ENCODE results near the gene MAST3.

MAST3 gene

DNA sequence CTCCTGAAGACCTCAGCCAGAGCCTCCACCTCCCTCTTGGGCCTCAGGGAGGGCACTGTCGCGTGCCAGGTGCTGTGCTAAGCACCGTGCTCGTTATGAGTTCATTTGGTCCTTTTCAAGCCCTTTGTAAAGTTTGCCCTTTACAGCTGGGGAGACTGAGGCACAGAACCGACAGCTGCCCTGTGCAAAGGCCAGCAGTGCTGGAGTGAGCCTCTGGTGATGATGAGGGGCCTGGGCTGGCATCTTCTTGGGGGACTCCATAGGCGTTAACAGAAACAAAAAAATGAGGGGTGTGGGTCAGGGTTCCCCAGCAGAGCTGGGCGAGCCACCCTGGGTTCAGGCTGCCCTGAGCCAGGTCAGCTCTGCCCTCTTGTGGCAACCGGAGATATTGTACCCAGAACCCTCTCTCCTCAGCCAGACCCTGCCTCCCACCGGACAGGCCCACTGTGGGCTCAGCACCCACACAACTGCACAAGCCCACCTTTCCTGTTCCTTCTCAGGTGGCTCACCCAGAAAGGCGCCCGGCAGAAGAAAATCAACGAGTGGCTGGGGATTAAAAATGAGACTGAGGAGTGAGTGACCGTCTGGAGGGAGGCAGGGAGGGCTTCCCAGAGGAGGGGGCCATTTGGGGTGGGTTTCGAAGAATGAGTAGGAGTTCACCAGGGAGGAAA, 70.5 kb downstream of the MAST3 start (continued):
- TF ChIP-seq ZNF639 (tag by site-specific recombination; IDR thresholded peaks at IDR 0.05) (no peak), ZBTB6 (tag by site-specific recombination; IDR thresholded peaks at IDR 0.05) (no peak), ZNF23 (tag by site-specific recombination; IDR thresholded peaks at IDR 0.05; ENCODE audit: borderline replicate concordance) (no peak), ZNF473 (tag by site-specific recombination; IDR thresholded peaks at IDR 0.05) (no peak), KLF16 (tag by site-specific recombination; IDR thresholded peaks at IDR 0.05) (no peak), GLIS2 (tag by site-specific recombination; IDR thresholded peaks at IDR 0.05) (0 out of 2 replicates have a peak, but pooled peaks have one; percentile 39)

- H3K4me1 ChIP-seq (ENCODE audit: control insufficient read depth, insufficient read depth, low read length) = no peaks in the 10 kb centered on the region
Observed at GRCh38 chr19:18168673-18169381, 71.2 kb downstream of the MAST3 start.

DNA sequence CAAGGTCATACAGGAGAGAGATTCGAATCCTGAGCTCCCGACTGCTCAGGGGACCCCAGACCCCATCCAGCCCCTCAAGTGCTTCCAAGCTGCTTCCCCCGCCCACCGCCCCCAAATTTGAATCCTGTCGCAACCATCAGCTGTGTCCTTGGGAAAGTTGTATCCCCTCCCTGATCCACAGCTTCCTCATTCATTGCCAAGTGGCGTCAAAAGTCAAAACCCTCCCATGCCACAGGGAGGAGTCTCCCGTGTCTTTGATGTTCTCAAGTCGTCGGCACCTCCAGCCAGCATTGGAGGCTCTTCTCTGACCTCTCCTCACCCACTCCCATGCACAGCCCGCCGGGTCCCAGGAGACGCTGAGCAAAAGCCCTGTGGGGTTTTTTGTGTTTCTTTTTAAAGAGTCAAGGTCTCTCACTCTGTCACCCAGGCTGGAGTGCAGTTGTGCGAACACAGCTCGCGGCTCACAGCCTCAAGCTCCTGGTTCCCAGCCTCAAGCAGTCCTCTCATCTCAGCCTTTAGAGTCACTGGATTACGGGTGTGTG, 73.2 kb downstream of the MAST3 start:
- Histone ChIP-seq H3K4me3 (ENCODE audit: low read depth, low read length) (no peak overlapping the region), H3K36me3 (ENCODE audit: control insufficient read depth in 2 of 2, insufficient read depth in 1 of 2, low read length in 2 of 2) (peaks cover 0 to 45% of the 10 kb centered on the region in 2 experiments; a peak in 2 of 3 replicates), H3K9me3 (ENCODE audit: control insufficient read depth, insufficient read depth, low read depth, low read length) (no peaks in the 10 kb centered on the region), H3K4me1 (ENCODE audit: control insufficient read depth, insufficient read depth, low read length) (no peaks in the 10 kb centered on the region), H3K27ac (ENCODE audit: extremely low read depth, low read depth, low read length) (no peak overlapping the region)
- ChIA-PET POLR2A (interaction anchor here (0.6 kb wide), 1 partner anchor 18 kb away, joined by 3 read pairs; no protein-coding TSS in a partner anchor), CTCF (interaction anchor here (0.8 to 1.6 kb wide), 6 partner anchors 10 to 107 kb away, joined by 3 to 8 read pairs (median 4); no protein-coding TSS in a partner anchor)
- TF ChIP-seq, protein P1, sequence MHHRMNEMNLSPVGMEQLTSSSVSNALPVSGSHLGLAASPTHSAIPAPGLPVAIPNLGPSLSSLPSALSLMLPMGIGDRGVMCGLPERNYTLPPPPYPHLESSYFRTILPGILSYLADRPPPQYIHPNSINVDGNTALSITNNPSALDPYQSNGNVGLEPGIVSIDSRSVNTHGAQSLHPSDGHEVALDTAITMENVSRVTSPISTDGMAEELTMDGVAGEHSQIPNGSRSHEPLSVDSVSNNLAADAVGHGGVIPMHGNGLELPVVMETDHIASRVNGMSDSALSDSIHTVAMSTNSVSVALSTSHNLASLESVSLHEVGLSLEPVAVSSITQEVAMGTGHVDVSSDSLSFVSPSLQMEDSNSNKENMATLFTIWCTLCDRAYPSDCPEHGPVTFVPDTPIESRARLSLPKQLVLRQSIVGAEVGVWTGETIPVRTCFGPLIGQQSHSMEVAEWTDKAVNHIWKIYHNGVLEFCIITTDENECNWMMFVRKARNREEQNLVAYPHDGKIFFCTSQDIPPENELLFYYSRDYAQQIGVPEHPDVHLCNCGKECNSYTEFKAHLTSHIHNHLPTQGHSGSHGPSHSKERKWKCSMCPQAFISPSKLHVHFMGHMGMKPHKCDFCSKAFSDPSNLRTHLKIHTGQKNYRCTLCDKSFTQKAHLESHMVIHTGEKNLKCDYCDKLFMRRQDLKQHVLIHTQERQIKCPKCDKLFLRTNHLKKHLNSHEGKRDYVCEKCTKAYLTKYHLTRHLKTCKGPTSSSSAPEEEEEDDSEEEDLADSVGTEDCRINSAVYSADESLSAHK (tag by site-specific recombination; IDR thresholded peaks at IDR 0.05) = no peak

More at GRCh38 chr19:18168673-18169381, 71.2 kb downstream of the MAST3 start:
- peaks cover 14 to 54% of the 10 kb centered on the region in 2 experiments; a peak in 2 of 3 replicates for H3K36me3 ChIP-seq (ENCODE audit: control insufficient read depth in 2 of 2, insufficient read depth in 1 of 2, low read length in 2 of 2)
- H3K4me3 ChIP-seq (ENCODE audit: low read depth, low read length) = no peak overlapping the region
- ChIA-PET POLR2A (interaction anchor here (1.1 kb wide), 1 partner anchor 105 kb away, joined by 6 read pairs; no protein-coding TSS in a partner anchor), CTCF (interaction anchor here (0.6 to 7.2 kb wide), 12 partner anchors 9 to 140 kb away, joined by 3 to 83 read pairs (median 3); no protein-coding TSS in a partner anchor)
- TF ChIP-seq, protein P2, sequence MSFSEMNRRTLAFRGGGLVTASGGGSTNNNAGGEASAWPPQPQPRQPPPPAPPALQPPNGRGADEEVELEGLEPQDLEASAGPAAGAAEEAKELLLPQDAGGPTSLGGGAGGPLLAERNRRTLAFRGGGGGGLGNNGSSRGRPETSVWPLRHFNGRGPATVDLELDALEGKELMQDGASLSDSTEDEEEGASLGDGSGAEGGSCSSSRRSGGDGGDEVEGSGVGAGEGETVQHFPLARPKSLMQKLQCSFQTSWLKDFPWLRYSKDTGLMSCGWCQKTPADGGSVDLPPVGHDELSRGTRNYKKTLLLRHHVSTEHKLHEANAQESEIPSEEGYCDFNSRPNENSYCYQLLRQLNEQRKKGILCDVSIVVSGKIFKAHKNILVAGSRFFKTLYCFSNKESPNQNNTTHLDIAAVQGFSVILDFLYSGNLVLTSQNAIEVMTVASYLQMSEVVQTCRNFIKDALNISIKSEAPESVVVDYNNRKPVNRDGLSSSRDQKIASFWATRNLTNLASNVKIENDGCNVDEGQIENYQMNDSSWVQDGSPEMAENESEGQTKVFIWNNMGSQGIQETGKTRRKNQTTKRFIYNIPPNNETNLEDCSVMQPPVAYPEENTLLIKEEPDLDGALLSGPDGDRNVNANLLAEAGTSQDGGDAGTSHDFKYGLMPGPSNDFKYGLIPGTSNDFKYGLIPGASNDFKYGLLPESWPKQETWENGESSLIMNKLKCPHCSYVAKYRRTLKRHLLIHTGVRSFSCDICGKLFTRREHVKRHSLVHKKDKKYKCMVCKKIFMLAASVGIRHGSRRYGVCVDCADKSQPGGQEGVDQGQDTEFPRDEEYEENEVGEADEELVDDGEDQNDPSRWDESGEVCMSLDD (tag by site-specific recombination; IDR thresholded peaks at IDR 0.05) = no peak
- TF ChIP-seq ZNF660 (tag by site-specific recombination; IDR thresholded peaks at IDR 0.05) = no peak
- no peaks in the 10 kb centered on the region for H3K9me3 ChIP-seq (ENCODE audit: control insufficient read depth, insufficient read depth, low read depth, low read length)
- H3K27ac ChIP-seq (ENCODE audit: extremely low read depth, low read depth, low read length) = no peak overlapping the region

Data from HEK293 (cell line).